CD14-positive monocyte (primary cell): ENCODE measurements around the gene SORBS2. TPM values are rescaled to one million over a fixed set of nuclear protein-coding genes. Genes with fewer than 3 reads are reported as not detected.

Experiments
- DNase-seq, 3 donors: peaks; one replicate each; pipeline ENCODE4 v3.0.0-alpha.2; 2011 to 2022
- H2AFZ ChIP-seq: 2 replicates; pipeline ENCODE4 v1.6.0; 2012; ENCODE audit warnings: mild to moderate bottlenecking, low read depth, low read length, inconsistent platforms; ENCODE audit not compliant: insufficient read depth, poor library complexity, severe bottlenecking
- H3K27ac ChIP-seq, 2 donors: 1 replicate in 1 of 2; 2 replicates in 1 of 2; pipeline ENCODE4 v1.5.1; 2012 to 2013; ENCODE audit warnings: low read length in 2 of 2, control low read depth in 1 of 2, inconsistent platforms in 1 of 2, low read depth in 1 of 2, mild to moderate bottlenecking in 1 of 2
- H3K27me3 ChIP-seq, 2 donors: one replicate each; pipeline versions ENCODE4 v1.6.0 to v1.6.1; 2011 to 2013; ENCODE audit warnings: low read length in 2 of 2; ENCODE audit not compliant: control insufficient read depth in 2 of 2, insufficient read depth in 2 of 2
- H3K36me3 ChIP-seq, 2 donors: replicated peaks in 1 of 2; 1 replicate in 1 of 2; 2 replicates in 1 of 2; pipeline versions ENCODE4 v1.5.1 to v1.6.1; 2012 to 2013; ENCODE audit warnings: low read length in 2 of 2, control low read depth in 1 of 2, inconsistent platforms in 1 of 2, mild to moderate bottlenecking in 1 of 2; ENCODE audit not compliant: insufficient read depth in 2 of 2, control insufficient read depth in 1 of 2
- H3K4me1 ChIP-seq, 2 donors: 1 replicate in 1 of 2; 2 replicates in 1 of 2; pipeline versions ENCODE4 v1.5.1 to v1.6.1; 2012 to 2013; ENCODE audit warnings: low read length in 2 of 2, control low read depth in 1 of 2, inconsistent platforms in 1 of 2, mild to moderate bottlenecking in 1 of 2, moderate library complexity in 1 of 2; ENCODE audit not compliant: insufficient read depth in 2 of 2, control insufficient read depth in 1 of 2
- H3K4me2 ChIP-seq: replicated peaks from 2 replicates; pipeline ENCODE3; 2012; ENCODE audit warnings: low read length, moderate library complexity, mild to moderate bottlenecking; ENCODE audit not compliant: poor library complexity, severe bottlenecking; ENCODE audit errors: extremely low read depth
- H3K4me3 ChIP-seq, 3 experiments: fragments of 200-600 bp in 1 of 3; sonication (generic) in 1 of 3; replicated peaks in 1 of 3; 1 replicate in 2 of 3; 2 replicates in 1 of 3; pipeline ENCODE4 v1.5.1; 2011 to 2013; ENCODE audit warnings: low read length in 3 of 3, mild to moderate bottlenecking in 3 of 3, control low read depth in 2 of 3, low read depth in 2 of 3, inconsistent platforms in 1 of 3, moderate library complexity in 1 of 3
- H3K79me2 ChIP-seq: 2 replicates; pipeline ENCODE4 v1.6.0; 2012; ENCODE audit warnings: mild to moderate bottlenecking, control low read depth, inconsistent platforms, low read length, moderate library complexity; ENCODE audit not compliant: insufficient read depth
- H3K9ac ChIP-seq: 2 replicates; pipeline ENCODE4 v1.6.0; 2017; ENCODE audit warnings: low read length, mild to moderate bottlenecking; ENCODE audit not compliant: insufficient read depth, poor library complexity, severe bottlenecking
- H3K9me3 ChIP-seq, 2 donors: replicated peaks in 1 of 2; 1 replicate in 1 of 2; 2 replicates in 1 of 2; pipeline versions ENCODE4 v1.5.1 to v1.6.1; 2012 to 2013; ENCODE audit warnings: low read length in 2 of 2, control low read depth in 1 of 2; ENCODE audit not compliant: control insufficient read depth in 1 of 2, insufficient read depth in 1 of 2
- H4K20me1 ChIP-seq: 2 replicates; pipeline ENCODE4 v1.6.0; 2012; ENCODE audit warnings: mild to moderate bottlenecking, low read length, control low read depth, moderate library complexity; ENCODE audit not compliant: insufficient read depth
- H3K27ac Mint-ChIP-seq, 7 donors: one replicate each; pipeline ENCODE4 v1.8.0; 2020; ENCODE audit warnings: mild to moderate bottlenecking in 7 of 7, mixed read lengths in 7 of 7, moderate library complexity in 6 of 7, inconsistent platforms in 2 of 7
- H3K27me3 Mint-ChIP-seq, 3 donors: one replicate each; pipeline ENCODE4 v1.8.0; 2021 to 2022; ENCODE audit warnings: low read depth in 3 of 3, mild to moderate bottlenecking in 3 of 3, mixed read lengths in 3 of 3, moderate library complexity in 3 of 3, inconsistent platforms in 1 of 3
- H3K36me3 Mint-ChIP-seq, 2 donors: one replicate each; pipeline ENCODE4 v1.8.0; 2020; ENCODE audit warnings: mixed read lengths in 2 of 2, inconsistent platforms in 1 of 2, mild to moderate bottlenecking in 1 of 2
- H3K4me1 Mint-ChIP-seq: one replicate; pipeline ENCODE4 v1.8.0; 2020; ENCODE audit warnings: mild to moderate bottlenecking, mixed read lengths
- H3K4me3 Mint-ChIP-seq, 2 donors: one replicate each; pipeline ENCODE4 v1.8.0; 2020; ENCODE audit warnings: mild to moderate bottlenecking in 2 of 2, mixed read lengths in 2 of 2, moderate library complexity in 1 of 2
- H3K9me3 Mint-ChIP-seq, 7 donors: one replicate each; pipeline ENCODE4 v1.8.0; 2020 to 2022; ENCODE audit warnings: mixed read lengths in 7 of 7, mild to moderate bottlenecking in 6 of 7, moderate library complexity in 6 of 7, inconsistent platforms in 2 of 7
- WGBS: methylation state at CpG from one replicate; pipeline ENCODE4 v1.1.5; 2013; ENCODE audit warnings: missing lambda C conversion rate; ENCODE audit not compliant: insufficient coverage; 5-methylcytosine and 5-hydroxymethylcytosine counted together
- intact Hi-C, 2 donors: fragments of 100-400 bp; cut with micrococcal nuclease; formaldehyde crosslinking; loops; one replicate each; pipeline versions ENCODE4 v1.15.0 to v1.15.1; 2023
- polyA plus RNA-seq, 3 donors: library from polyadenylated mRNA; depleted of rRNA in 1 of 3; unstranded in 2 of 3; stranded (reverse) in 1 of 3; fragments of 300-500 nt in 2 of 3; fragments of >200 nt in 1 of 3; fragmentation: Illumina TruSeq in 2 of 3; gene quantifications; 1 replicate in 2 of 3; 2 replicates in 1 of 3; pipeline ENCODE4 v1.2.3, GENCODE V29; 2012 to 2021
- TF ChIP-seq, protein P1 (sequence below): fragments of 200-600 bp; IDR thresholded peaks from one replicate; pipeline ENCODE4 v1.8.0; 2022; ENCODE audit warnings: antibody characterized with exemption, mild to moderate bottlenecking

Gene SORBS2
- polyA plus RNA-seq, 3 donors, result not detected

DNA sequence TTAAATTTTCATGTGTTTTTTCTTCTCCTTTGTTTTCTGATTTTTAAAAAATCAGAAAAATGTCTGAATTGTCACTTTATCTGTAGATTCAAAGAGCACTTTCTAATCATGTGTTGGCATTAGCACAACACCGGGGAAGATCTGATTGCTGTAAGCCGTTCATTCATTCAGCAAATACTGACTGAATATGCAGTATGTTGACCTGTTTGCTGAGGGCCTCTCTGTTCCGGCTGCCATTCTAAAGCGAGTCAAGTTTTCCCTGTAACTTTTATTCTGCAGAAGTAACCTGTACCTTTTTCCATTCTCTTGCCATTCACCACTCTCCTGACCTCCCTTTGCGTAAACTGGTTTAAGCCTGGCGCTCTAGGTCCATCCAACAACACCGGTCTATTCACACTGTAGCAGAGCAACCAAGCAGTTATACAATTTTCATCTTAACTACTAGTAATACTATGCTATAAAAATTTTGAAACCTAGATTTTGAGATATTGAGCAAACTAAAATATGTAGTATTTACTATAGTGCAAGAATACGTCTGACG, 6.7 kb downstream of the SORBS2 start:
- H3K36me3 Mint-ChIP-seq, result no peaks in the 10 kb centered on the region
- no peak overlapping the region for H3K4me3 Mint-ChIP-seq
- 100% methylated on average over 2 of the region's 9 CpGs for WGBS
- H3K27me3 Mint-ChIP-seq, result peaks cover 0 to 4% (median 3%) of the 10 kb centered on the region in 3 donors
- Histone ChIP-seq H3K36me3 (no peaks in the 10 kb centered on the region), H3K79me2 (no peaks in the 10 kb centered on the region), H4K20me1 (no peaks in the 10 kb centered on the region), H3K27me3 (no peaks in the 10 kb centered on the region), H3K4me1 (no peaks in the 10 kb centered on the region), H3K9me3 (no peaks in the 10 kb centered on the region), H3K9ac (no peak overlapping the region), H3K4me2 (no peak overlapping the region), H3K27ac (no peak overlapping the region), H3K4me3 (no peak overlapping the region), H2AFZ (no peak overlapping the region)
- no peaks in the 10 kb centered on the region for H3K4me1 Mint-ChIP-seq
- H3K9me3 Mint-ChIP-seq, result peaks cover 0 to 3% (median 0%) of the 10 kb centered on the region in 7 donors
- H3K27ac Mint-ChIP-seq, result no peak overlapping the region
- intact Hi-C loops, result no loop called here
- TF ChIP-seq, protein P1, sequence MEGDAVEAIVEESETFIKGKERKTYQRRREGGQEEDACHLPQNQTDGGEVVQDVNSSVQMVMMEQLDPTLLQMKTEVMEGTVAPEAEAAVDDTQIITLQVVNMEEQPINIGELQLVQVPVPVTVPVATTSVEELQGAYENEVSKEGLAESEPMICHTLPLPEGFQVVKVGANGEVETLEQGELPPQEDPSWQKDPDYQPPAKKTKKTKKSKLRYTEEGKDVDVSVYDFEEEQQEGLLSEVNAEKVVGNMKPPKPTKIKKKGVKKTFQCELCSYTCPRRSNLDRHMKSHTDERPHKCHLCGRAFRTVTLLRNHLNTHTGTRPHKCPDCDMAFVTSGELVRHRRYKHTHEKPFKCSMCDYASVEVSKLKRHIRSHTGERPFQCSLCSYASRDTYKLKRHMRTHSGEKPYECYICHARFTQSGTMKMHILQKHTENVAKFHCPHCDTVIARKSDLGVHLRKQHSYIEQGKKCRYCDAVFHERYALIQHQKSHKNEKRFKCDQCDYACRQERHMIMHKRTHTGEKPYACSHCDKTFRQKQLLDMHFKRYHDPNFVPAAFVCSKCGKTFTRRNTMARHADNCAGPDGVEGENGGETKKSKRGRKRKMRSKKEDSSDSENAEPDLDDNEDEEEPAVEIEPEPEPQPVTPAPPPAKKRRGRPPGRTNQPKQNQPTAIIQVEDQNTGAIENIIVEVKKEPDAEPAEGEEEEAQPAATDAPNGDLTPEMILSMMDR, result no peak
- DNase-seq, result no peak

DNA sequence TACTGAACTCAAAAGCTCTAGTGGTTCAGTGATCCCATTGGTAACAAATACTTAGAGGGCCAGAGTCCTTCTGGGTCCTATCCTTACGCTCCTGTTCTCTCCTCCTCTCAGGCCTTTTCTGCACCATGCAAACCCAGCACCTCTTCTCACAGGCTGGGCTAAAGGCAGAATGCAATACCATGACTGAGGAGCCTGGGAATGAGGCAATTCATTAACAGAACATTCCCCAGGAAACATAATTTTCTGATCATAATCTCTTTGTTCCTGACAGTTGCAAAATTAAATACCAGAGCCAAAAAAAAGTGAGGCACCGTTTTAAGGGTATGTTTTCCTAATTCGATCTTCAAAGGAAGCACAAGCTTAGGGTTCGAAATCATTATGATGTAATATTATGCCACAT, 9.0 kb downstream of the SORBS2 start:
- no peak for DNase-seq
- no peaks in the 10 kb centered on the region for H3K27me3 ChIP-seq
- no peaks in the 10 kb centered on the region for H3K9me3 ChIP-seq
- H3K27ac ChIP-seq, result no peak overlapping the region
- H3K4me1 ChIP-seq, result no peaks in the 10 kb centered on the region
- peaks cover 0 to 6% (median 4%) of the 10 kb centered on the region in 3 donors for H3K27me3 Mint-ChIP-seq
- no peaks in the 10 kb centered on the region for H3K4me1 Mint-ChIP-seq
- WGBS, result 100% methylated on average over 1 of the region's 4 CpGs
- intact Hi-C loops, result no loop called here
- peaks cover 0 to 3% (median 0%) of the 10 kb centered on the region in 7 donors for H3K9me3 Mint-ChIP-seq
- TF ChIP-seq, protein P1, result no peak
- H3K27ac Mint-ChIP-seq, result no peak overlapping the region
- H3K4me2 ChIP-seq, result no peak overlapping the region
- no peaks in the 10 kb centered on the region for H3K36me3 ChIP-seq
- no peak overlapping the region for H2AFZ ChIP-seq
- no peaks in the 10 kb centered on the region for H3K36me3 Mint-ChIP-seq
- H4K20me1 ChIP-seq, result no peaks in the 10 kb centered on the region
- no peaks in the 10 kb centered on the region for H3K79me2 ChIP-seq
- H3K4me3 Mint-ChIP-seq, result no peak overlapping the region
- no peak overlapping the region for H3K9ac ChIP-seq
- no peak overlapping the region for H3K4me3 ChIP-seq
